Endothelial cell of umbilical vein (primary cell): Measurements from ENCODE around the gene CAAP1. TPM values are rescaled to one million over a fixed set of nuclear protein-coding genes. Genes with fewer than 3 reads are reported as not detected.
A peak's percentile ranks its signal among the peaks of the same experiment; 100 is the strongest.

ENCODE experiments used
- BruUV-seq: library from RNA; stranded (reverse); fragments of 400-500 nt; replicated peaks from 2 replicates; lab custom pipeline; 2021; lab: Mats Ljungman, UMichigan
- CTCF ChIA-PET: fragments of 300-600, 350-600 bp; sonication (Branson Sonifier 250); formaldehyde crosslinking; loops from one replicate; lab custom pipeline; 2021; ENCODE audit warnings: antibody characterized with exemption, inconsistent platforms; lab: Charles Lee
- POLR2A ChIA-PET: fragments of 300-600, 350-600 bp; sonication (Branson Sonifier 250); formaldehyde crosslinking; loops from one replicate; lab custom pipeline; 2021; ENCODE audit warnings: antibody characterized with exemption, inconsistent platforms; lab: Charles Lee
- DNase-seq: peaks from one replicate; pipeline ENCODE4 v3.0.0-alpha.2; 2011; ENCODE audit warnings: low read depth, low spot score
- FAIRE-seq: peaks from 2 replicates; lab custom pipeline; 2011; peaks lifted over from hg19 to GRCh38; lab: Jason Lieb, UNC
- H2AFZ ChIP-seq: 2 replicates; pipeline ENCODE4 v1.6.0; 2012; ENCODE audit warnings: low read depth, low read length, control low read depth, inconsistent platforms
- H3K27ac ChIP-seq: 2 replicates; pipeline ENCODE4 v1.5.1; 2011; ENCODE audit warnings: low read depth, mild to moderate bottlenecking, control low read depth, low read length, moderate library complexity; ENCODE audit not compliant: insufficient read depth
- H3K27me3 ChIP-seq, 2 experiments: 2 replicates each; pipeline versions ENCODE4 v1.6.0 to v1.6.1; 2011; ENCODE audit warnings: low read length in 2 of 2, mixed read lengths in 1 of 2; ENCODE audit not compliant: control insufficient read depth in 2 of 2, insufficient read depth in 2 of 2
- H3K36me3 ChIP-seq, 2 experiments: 2 replicates in 1 of 2; 3 replicates in 1 of 2; pipeline ENCODE4 v1.5.1; 2011; ENCODE audit warnings: low read length in 2 of 2, mild to moderate bottlenecking in 1 of 2, moderate library complexity in 1 of 2; ENCODE audit not compliant: control insufficient read depth in 2 of 2, insufficient read depth in 2 of 2; ENCODE audit errors: extremely low read depth in 1 of 2
- H3K4me1 ChIP-seq: 3 replicates; pipeline ENCODE4 v1.5.1; 2011; ENCODE audit warnings: mild to moderate bottlenecking, low read length; ENCODE audit not compliant: control insufficient read depth, insufficient read depth; ENCODE audit errors: extremely low read depth
- H3K4me2 ChIP-seq: 2 replicates; pipeline ENCODE4 v1.6.1; 2011; ENCODE audit warnings: low read length, control low read depth, mixed read lengths; ENCODE audit not compliant: insufficient read depth
- H3K4me3 ChIP-seq, 3 experiments: fragments of 200-600 bp in 1 of 3; sonication (generic), shearing (Covaris generic) in 1 of 3; replicated peaks in 1 of 3; 2 replicates each; pipeline ENCODE4 v1.5.1; 2011 to 2016; ENCODE audit warnings: control low read depth in 3 of 3, low read length in 3 of 3, mild to moderate bottlenecking in 2 of 3, inconsistent platforms in 1 of 3, low read depth in 1 of 3, moderate library complexity in 1 of 3; ENCODE audit not compliant: insufficient read depth in 1 of 3
- H3K79me2 ChIP-seq: 2 replicates; pipeline ENCODE4 v1.6.0; 2012; ENCODE audit warnings: low read length, inconsistent platforms; ENCODE audit not compliant: control insufficient read depth, insufficient read depth
- H3K9ac ChIP-seq: replicated peaks from 2 replicates; pipeline ENCODE3; 2011; ENCODE audit warnings: low read length, control low read depth; ENCODE audit not compliant: insufficient read depth; ENCODE audit errors: extremely low read depth
- H3K9me1 ChIP-seq: replicated peaks from 3 replicates; pipeline ENCODE4 v1.6.0; 2011; ENCODE audit warnings: mild to moderate bottlenecking, low read length; ENCODE audit not compliant: control insufficient read depth, insufficient read depth; ENCODE audit errors: extremely low read depth
- H3K9me3 ChIP-seq: replicated peaks from 2 replicates; pipeline ENCODE4 v1.5.1; 2012; ENCODE audit warnings: low read length, inconsistent platforms; ENCODE audit not compliant: control insufficient read depth, insufficient read depth
- H4K20me1 ChIP-seq: replicated peaks from 2 replicates; pipeline ENCODE3; 2011; ENCODE audit warnings: mild to moderate bottlenecking, low read length; ENCODE audit not compliant: control insufficient read depth, insufficient read depth; ENCODE audit errors: extremely low read depth
- EZH2 ChIP-seq: IDR thresholded peaks from 2 replicates; pipeline ENCODE4 v1.6.1; 2012; ENCODE audit warnings: borderline replicate concordance, low read depth, mild to moderate bottlenecking, moderate library complexity, low read length, inconsistent platforms; ENCODE audit not compliant: severe bottlenecking
- FOS ChIP-seq: IDR thresholded peaks from 2 replicates; pipeline ENCODE4 v1.6.1; 2011; ENCODE audit warnings: mild to moderate bottlenecking, low read length, moderate library complexity, borderline replicate concordance; ENCODE audit not compliant: insufficient read depth
- GATA2 ChIP-seq: IDR thresholded peaks from 2 replicates; pipeline ENCODE4 v1.7.0; 2011; ENCODE audit warnings: low read depth, mild to moderate bottlenecking, moderate library complexity, mixed read lengths, low read length; ENCODE audit not compliant: insufficient read length, insufficient read depth
- JUN ChIP-seq: IDR thresholded peaks from 2 replicates; pipeline ENCODE4 v1.6.1; 2011; ENCODE audit warnings: borderline replicate concordance, low read depth; ENCODE audit not compliant: insufficient read length, insufficient read depth
- MYC ChIP-seq: IDR thresholded peaks from one replicate; pipeline ENCODE4 v1.6.1; 2011; ENCODE audit warnings: mild to moderate bottlenecking, low read depth, low read length
- POLR2A ChIP-seq: IDR thresholded peaks from 2 replicates; pipeline ENCODE4 v1.6.1; 2012; ENCODE audit warnings: low read depth, mild to moderate bottlenecking, control low read depth, low read length
- POLR2AphosphoS5 ChIP-seq: IDR thresholded peaks from 2 replicates; pipeline ENCODE4 v1.6.1; 2012; ENCODE audit warnings: low read depth, mild to moderate bottlenecking, control low read depth, low read length, moderate library complexity; ENCODE audit not compliant: insufficient read depth
- dilution Hi-C: fragments of 300-500 bp; cut with MboI; formaldehyde crosslinking; loops from one replicate; pipeline ENCODE4 v1.15.0; 2019; ENCODE audit warnings: low sequenced_read_pairs; ENCODE audit not compliant: extremely low pct_ligation_motif_present
- intact Hi-C: fragments of 100-400 bp; cut with micrococcal nuclease; formaldehyde crosslinking; loops from one replicate; pipeline ENCODE4 v1.10.0; 2022
- polyA plus RNA-seq, 4 experiments: library from polyadenylated mRNA; depleted of rRNA in 3 of 4; stranded (reverse) in 3 of 4; unstranded in 1 of 4; fragments of >200 nt; gene quantifications; 2 replicates each; pipeline versions ENCODE4 v1.2.1 to v1.2.3, GENCODE V29; 2011 to 2012; ENCODE audit warnings: missing spikeins in 1 of 4
- total RNA-seq: library from RNA; stranded (reverse); gene quantifications from 2 replicates; pipeline ENCODE4 v1.2.3, GENCODE V29; 2021
- TF ChIP-seq, protein P1 (sequence below), 2 donors: IDR thresholded peaks; 1 replicate in 1 of 2; 2 replicates in 1 of 2; pipeline ENCODE4 v1.5.1; 2011; ENCODE audit warnings: low read length in 2 of 2, mild to moderate bottlenecking in 2 of 2, moderate library complexity in 2 of 2, control low read depth in 1 of 2, inconsistent platforms in 1 of 2, low read depth in 1 of 2; ENCODE audit not compliant: insufficient read depth in 1 of 2; ENCODE audit errors: extremely low read depth in 1 of 2
- TF ChIP-seq, protein P2 (sequence below): IDR thresholded peaks from 2 replicates; pipeline ENCODE4 v1.6.1; 2011; ENCODE audit not compliant: insufficient read depth, insufficient read length

CAAP1 gene
- total and polyA plus RNA-seq, 2 donors (not counting 3 experiments of a cell fraction or from before 2014, with no cell fraction given) = 5.3 to 16.1 TPM

DNA sequence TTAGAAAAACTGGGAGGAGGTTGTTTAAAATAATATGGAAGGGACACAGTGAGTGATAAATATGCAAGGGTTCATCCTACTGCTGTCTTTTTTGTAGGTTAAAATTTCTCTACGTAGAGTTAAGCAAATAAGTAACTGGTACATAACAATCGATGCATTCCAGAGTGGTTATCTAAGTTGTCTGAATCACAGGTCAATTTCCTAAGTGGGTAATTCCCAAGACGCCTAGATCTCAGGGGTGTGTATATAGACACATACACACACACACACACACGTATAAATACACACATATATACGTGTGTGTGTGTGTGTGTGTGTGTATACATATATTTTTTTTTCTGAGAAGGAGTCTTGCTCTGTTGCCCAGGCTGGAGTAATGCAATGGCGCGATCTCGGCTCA is 22.3 kb downstream of the CAAP1 start:
- dilution Hi-C loops = no loop called here
- H3K36me3 ChIP-seq = no peaks in the 10 kb centered on the region
- POLR2A ChIA-PET = no interaction called here
- no peaks in the 10 kb centered on the region for H3K27me3 ChIP-seq
- no TSS peak for BruUV-seq
- H3K79me2 ChIP-seq = no peaks in the 10 kb centered on the region
- TF ChIP-seq POLR2A (no peak), EZH2 (no peak), POLR2AphosphoS5 (no peak), FOS (no peak), MYC (no peak), JUN (no peak), GATA2 (no peak)
- TF ChIP-seq, protein P1, sequence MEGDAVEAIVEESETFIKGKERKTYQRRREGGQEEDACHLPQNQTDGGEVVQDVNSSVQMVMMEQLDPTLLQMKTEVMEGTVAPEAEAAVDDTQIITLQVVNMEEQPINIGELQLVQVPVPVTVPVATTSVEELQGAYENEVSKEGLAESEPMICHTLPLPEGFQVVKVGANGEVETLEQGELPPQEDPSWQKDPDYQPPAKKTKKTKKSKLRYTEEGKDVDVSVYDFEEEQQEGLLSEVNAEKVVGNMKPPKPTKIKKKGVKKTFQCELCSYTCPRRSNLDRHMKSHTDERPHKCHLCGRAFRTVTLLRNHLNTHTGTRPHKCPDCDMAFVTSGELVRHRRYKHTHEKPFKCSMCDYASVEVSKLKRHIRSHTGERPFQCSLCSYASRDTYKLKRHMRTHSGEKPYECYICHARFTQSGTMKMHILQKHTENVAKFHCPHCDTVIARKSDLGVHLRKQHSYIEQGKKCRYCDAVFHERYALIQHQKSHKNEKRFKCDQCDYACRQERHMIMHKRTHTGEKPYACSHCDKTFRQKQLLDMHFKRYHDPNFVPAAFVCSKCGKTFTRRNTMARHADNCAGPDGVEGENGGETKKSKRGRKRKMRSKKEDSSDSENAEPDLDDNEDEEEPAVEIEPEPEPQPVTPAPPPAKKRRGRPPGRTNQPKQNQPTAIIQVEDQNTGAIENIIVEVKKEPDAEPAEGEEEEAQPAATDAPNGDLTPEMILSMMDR (IDR thresholded peaks at IDR 0.05; ENCODE audit: extremely low read depth in 1 of 2, insufficient read depth in 1 of 2, low read depth in 1 of 2, low read length in 2 of 2) = no peak
- TF ChIP-seq, protein P2, sequence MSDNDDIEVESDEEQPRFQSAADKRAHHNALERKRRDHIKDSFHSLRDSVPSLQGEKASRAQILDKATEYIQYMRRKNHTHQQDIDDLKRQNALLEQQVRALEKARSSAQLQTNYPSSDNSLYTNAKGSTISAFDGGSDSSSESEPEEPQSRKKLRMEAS = no peak
- no peak overlapping the region for H3K4me2 ChIP-seq
- no peak overlapping the region for H2AFZ ChIP-seq
- DNase-seq (peak; percentile 37), FAIRE-seq (no peak)
- no peaks in the 10 kb centered on the region for H3K9me1 ChIP-seq
- no peaks in the 10 kb centered on the region for H4K20me1 ChIP-seq
- H3K4me1 ChIP-seq = peaks cover 2% of the 10 kb centered on the region
- intact Hi-C loops = no loop called here
- no peak overlapping the region for H3K4me3 ChIP-seq
- no peak overlapping the region for H3K9ac ChIP-seq
- CTCF ChIA-PET = interaction anchor here (1.0 kb wide), 1 partner anchor 13 kb away, joined by 3 read pairs; no protein-coding TSS in a partner anchor
- H3K27ac ChIP-seq = no peak overlapping the region
- no peaks in the 10 kb centered on the region for H3K9me3 ChIP-seq
